ENCODE data around the gene SEC24D. TPM values are rescaled to one million over a fixed set of nuclear protein-coding genes. Genes with fewer than 3 reads are reported as not detected.

Gene SEC24D
- total and polyA plus RNA-seq, 2 of the 8 experiments (the other 6 are each of a cell fraction or from before 2014, with no cell fraction given): 28.9 to 91.6 TPM

GRCh38 chr4:118684873-118685811 is 150.8 kb downstream of the SEC24D start, which contains the start of gene METTL14 (continued):
- TF ChIP-seq CTCF (IDR thresholded peaks at IDR 0.05; ENCODE audit: control extremely low read depth in 1 of 3, insufficient read depth in 1 of 3, low read depth in 1 of 3, low read length in 3 of 3) (peak in 1 of 3 experiments; percentile 2; a peak in 1 of 4 replicates), KDM5A (IDR thresholded peaks at IDR 0.05; ENCODE audit: low read length) (peak; percentile 82), JUND (IDR thresholded peaks at IDR 0.05; ENCODE audit: low read length) (no peak), SUZ12 (IDR thresholded peaks at IDR 0.05; ENCODE audit: low read length) (no peak), TBP (IDR thresholded peaks at IDR 0.05; ENCODE audit: low read depth, low read length) (peak; percentile 66), CBX5 (IDR thresholded peaks at IDR 0.05; ENCODE audit: low read depth, low read length) (no peak), SP2 (IDR thresholded peaks at IDR 0.05; ENCODE audit: low read length) (peak; percentile 43), PHF8 (conservative IDR thresholded peaks at IDR 0.05; ENCODE audit: low read depth, low read length) (peak; percentile 93), CBX8 (IDR thresholded peaks at IDR 0.05; ENCODE audit: borderline replicate concordance, low read depth, low read length) (no peak), TCF12 (IDR thresholded peaks at IDR 0.05; ENCODE audit: low read depth, low read length) (no peak), RNF2 (IDR thresholded peaks at IDR 0.05; ENCODE audit: borderline replicate concordance, low read depth, low read length, missing control alignments, poor library complexity, severe bottlenecking) (no peak), SP1 (IDR thresholded peaks at IDR 0.05; ENCODE audit: low read depth, low read length) (0 out of 2 replicates have a peak, but pooled peaks have one; percentile 41), SRF (IDR thresholded peaks at IDR 0.05; ENCODE audit: low read depth, low read length) (peak; percentile 57; the same call in 1 of the 2 replicates), BACH1 (IDR thresholded peaks at IDR 0.05; ENCODE audit: low read length) (no peak), NANOG (IDR thresholded peaks at IDR 0.05; ENCODE audit: insufficient read depth, low read depth, low read length, poor library complexity, severe bottlenecking) (no peak), SIX5 (IDR thresholded peaks at IDR 0.05; ENCODE audit: low read depth, low read length) (no peak), SAP30 (IDR thresholded peaks at IDR 0.05; ENCODE audit: insufficient read depth, insufficient replicate concordance, low read length) (peak; percentile 34), ASH2L (IDR thresholded peaks at IDR 0.05; ENCODE audit: low read length) (peak; percentile 95), KDM4A (IDR thresholded peaks at IDR 0.05; ENCODE audit: low read depth, low read length, severe bottlenecking) (peak; percentile 65)
- TF ChIP-seq, protein P1, sequence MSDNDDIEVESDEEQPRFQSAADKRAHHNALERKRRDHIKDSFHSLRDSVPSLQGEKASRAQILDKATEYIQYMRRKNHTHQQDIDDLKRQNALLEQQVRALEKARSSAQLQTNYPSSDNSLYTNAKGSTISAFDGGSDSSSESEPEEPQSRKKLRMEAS (IDR thresholded peaks at IDR 0.05): peak; percentile 23; the same call in 1 of the 2 replicates
